Fibroblast of pulmonary artery (primary cell): ENCODE measurements around the gene FBXO44.

Source experiments
- DNase-seq: peaks from one replicate; pipeline ENCODE4 v3.0.0-alpha.2; 2010; ENCODE audit warnings: low read depth
- H3K4me3 ChIP-seq: replicated peaks from 2 replicates; pipeline ENCODE4 v1.5.1; 2011; ENCODE audit warnings: low read depth, mild to moderate bottlenecking, control low read depth, low read length, moderate library complexity
- TF ChIP-seq, protein P1 (sequence below): IDR thresholded peaks from 2 replicates; pipeline ENCODE4 v1.5.1; 2011; ENCODE audit warnings: mild to moderate bottlenecking, control low read depth, low read length, inconsistent platforms; ENCODE audit errors: missing control alignments

The FBXO44 gene

DNA sequence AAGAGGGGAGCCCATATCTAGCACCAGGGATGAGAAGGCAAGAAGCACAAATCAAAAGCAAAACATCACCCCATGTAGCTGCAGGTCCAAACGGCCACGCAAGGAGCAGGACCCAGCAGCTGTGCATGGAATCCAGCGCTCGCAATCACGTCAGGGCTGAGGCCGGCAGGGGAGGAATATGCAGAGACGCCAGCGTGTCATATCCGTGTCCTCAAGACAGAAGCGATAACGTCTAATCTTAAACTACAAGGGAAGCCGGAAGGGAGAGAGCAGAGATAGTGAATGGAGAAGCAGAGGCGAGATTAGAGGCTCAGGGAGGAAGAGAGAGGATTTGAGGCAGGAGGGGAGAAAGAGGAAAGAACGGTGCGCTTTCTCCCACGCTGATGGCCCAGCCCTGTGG lies 39.6 kb upstream of the FBXO44 start:
- H3K4me3 ChIP-seq: no peak overlapping the region
- TF ChIP-seq, protein P1, sequence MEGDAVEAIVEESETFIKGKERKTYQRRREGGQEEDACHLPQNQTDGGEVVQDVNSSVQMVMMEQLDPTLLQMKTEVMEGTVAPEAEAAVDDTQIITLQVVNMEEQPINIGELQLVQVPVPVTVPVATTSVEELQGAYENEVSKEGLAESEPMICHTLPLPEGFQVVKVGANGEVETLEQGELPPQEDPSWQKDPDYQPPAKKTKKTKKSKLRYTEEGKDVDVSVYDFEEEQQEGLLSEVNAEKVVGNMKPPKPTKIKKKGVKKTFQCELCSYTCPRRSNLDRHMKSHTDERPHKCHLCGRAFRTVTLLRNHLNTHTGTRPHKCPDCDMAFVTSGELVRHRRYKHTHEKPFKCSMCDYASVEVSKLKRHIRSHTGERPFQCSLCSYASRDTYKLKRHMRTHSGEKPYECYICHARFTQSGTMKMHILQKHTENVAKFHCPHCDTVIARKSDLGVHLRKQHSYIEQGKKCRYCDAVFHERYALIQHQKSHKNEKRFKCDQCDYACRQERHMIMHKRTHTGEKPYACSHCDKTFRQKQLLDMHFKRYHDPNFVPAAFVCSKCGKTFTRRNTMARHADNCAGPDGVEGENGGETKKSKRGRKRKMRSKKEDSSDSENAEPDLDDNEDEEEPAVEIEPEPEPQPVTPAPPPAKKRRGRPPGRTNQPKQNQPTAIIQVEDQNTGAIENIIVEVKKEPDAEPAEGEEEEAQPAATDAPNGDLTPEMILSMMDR: no peak
- DNase-seq: peak; percentile 17

DNA sequence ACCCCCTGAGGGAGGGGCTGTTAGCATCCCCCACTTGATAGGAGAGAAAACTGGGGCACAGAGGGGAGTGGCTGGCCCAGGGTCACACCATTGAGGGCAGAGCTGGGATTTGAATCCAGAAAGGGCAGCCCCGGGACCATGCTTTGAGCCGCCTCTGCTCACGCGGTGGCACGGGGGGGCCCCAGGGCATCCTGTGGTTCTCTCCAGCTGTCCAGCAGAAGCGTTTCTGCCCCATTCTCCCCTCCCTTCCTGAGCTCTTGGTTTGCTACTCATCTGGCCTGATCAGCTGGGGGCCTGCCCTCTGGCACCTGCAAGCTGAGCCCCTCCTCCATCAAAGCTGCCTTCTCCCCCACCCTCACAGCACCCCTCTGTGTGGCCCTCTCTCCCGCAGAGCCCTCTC lies 37.9 kb upstream of the FBXO44 start:
- DNase-seq: no peak
- TF ChIP-seq, protein P1: no peak
- H3K4me3 ChIP-seq: no peak overlapping the region

DNA sequence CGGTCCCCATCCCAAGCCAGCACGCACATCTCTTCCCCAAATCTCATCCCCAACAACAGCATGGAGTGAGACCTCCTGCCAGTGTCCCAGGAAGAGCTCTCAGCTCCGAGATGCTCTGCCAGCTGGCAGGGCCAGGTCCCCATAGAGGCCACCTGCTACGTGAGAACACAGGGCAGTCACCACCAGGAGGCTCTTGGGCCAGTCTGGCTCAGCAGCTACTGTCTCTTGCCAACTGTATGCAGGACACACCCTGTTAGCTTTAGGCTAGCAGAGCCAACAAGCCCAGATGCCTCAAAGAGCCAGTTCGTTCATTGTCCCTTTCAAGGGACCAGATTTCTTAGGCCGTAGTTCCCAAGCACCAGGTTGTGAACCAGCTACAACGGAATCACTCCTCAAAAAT lies 37.4 kb upstream of the FBXO44 start:
- TF ChIP-seq, protein P1: no peak
- H3K4me3 ChIP-seq: no peak overlapping the region
- no peak for DNase-seq

DNA sequence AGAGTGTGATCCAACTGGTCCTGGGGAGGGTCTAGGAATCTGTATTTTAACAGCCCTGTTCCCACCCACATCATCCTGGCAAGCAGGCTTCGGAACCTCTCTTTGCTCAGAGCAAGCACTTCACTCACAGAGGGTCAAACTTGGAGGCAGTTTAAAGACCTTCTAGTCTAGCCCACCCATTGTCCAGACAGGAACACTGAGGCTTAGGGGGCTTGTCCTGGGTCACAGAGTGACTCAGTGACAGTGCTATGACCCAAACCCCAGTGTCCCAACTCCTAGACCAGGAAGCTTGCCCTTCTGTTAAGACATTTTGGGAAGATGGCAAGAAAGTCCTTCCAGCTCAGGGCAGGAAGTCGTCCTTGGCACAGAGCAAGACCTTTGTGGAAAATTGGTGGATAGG lies 36.9 kb upstream of the FBXO44 start:
- no peak overlapping the region for H3K4me3 ChIP-seq

DNA sequence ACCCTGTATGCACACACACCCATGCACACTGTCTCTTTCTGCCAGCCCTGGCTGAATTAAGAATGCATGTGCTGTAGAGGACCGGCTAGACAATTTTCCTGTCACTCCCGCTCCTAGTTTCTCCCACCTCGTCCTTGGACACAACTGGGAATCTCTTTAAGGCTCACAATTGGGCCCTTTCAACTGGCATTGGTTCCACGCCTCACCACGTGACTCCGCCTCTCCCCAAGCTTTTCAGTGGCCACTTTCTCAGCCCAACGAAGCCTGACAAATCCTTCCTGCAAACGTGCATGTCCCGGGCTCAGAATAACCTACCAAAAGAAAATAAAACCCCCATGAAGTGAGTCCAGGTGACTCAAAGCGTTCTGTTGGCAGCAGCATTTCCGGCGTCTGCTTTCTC lies 34.3 kb upstream of the FBXO44 start:
- TF ChIP-seq, protein P1: no peak
- H3K4me3 ChIP-seq: no peak overlapping the region
- DNase-seq: no peak

More for the DNA sequence above, 36.9 kb upstream of the FBXO44 start:
- TF ChIP-seq, protein P1: no peak
- no peak for DNase-seq

DNA sequence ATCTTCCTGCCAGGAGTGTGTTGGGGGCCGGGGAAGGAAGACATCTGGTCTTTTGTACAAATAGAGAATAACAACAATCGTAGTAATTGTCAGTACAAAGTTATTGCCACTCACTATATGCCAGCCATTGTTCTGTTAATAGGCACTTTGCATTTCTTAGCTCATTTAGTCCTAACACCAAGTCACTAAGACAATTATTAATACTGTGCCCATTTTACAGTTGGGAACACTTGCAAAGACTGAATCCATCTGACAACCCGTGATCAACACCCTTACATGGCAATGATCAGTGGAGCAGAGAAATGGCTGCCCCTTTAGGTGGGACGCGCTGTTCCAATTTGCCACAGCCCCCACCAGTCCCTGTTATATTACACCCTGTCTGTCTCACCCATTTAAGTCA lies 33.8 kb upstream of the FBXO44 start:
- TF ChIP-seq, protein P1: no peak
- H3K4me3 ChIP-seq: no peak overlapping the region
- no peak for DNase-seq

DNA sequence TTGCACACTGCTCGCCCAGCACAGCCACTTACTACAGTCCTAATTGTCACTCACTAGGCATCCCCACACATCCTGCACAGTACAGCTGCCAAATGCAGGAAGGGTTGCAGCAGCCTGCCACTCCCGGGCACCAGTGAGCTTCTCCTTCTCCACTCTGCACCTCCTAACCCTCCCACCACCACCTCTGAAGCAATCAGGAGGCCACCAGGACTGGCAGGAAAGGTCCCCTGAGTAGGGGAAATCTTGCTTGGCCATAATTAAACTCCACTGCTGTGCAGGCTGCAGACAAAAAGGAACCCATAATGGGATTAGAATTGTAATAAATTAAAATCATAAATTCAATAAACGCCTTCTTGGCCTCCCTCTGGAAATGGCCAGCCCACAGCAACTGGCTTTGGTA lies 32.3 kb upstream of the FBXO44 start:
- TF ChIP-seq, protein P1: no peak
- no peak overlapping the region for H3K4me3 ChIP-seq
- no peak for DNase-seq
